ENCODE data around the gene PLXNB1. TPM values are rescaled to one million over a fixed set of nuclear protein-coding genes. Genes with fewer than 3 reads are reported as not detected.

The PLXNB1 gene
- total RNA-seq, 1 donor from 2014 or later = 35.4 TPM

- DNase-seq (ENCODE audit: extremely low read depth, low read depth, low spot score) = no peak
These were observed 11.2 kb downstream of the PLXNB1 start for GRCh38 chr3:48418651-48419050.

- DNase-seq (ENCODE audit: extremely low read depth, low read depth, low spot score) = no peak
These were observed 11.7 kb downstream of the PLXNB1 start for GRCh38 chr3:48418140-48418539.

GRCh38 chr3:48417529-48418108 lies 12.3 kb downstream of the PLXNB1 start:
- DNase-seq (ENCODE audit: extremely low read depth, low read depth, low spot score) = no peak

- DNase-seq (ENCODE audit: extremely low read depth, low read depth, low spot score) = no peak
These were observed 13.3 kb downstream of the PLXNB1 start for GRCh38 chr3:48416546-48416945.

GRCh38 chr3:48416091-48416505 lies 13.8 kb downstream of the PLXNB1 start:
- no peak for DNase-seq (ENCODE audit: extremely low read depth, low read depth, low spot score)

GRCh38 chr3:48415251-48415953 lies 14.5 kb downstream of the PLXNB1 start:
- DNase-seq (ENCODE audit: extremely low read depth, low read depth, low spot score) = no peak

GRCh38 chr3:48414376-48415250 lies 15.3 kb downstream of the PLXNB1 start:
- DNase-seq (ENCODE audit: extremely low read depth, low read depth, low spot score) = no peak

GRCh38 chr3:48413611-48414010 lies 16.3 kb downstream of the PLXNB1 start:
- DNase-seq (ENCODE audit: extremely low read depth, low read depth, low spot score) = no peak

GRCh38 chr3:48413086-48413485 lies 16.8 kb downstream of the PLXNB1 start:
- DNase-seq (ENCODE audit: extremely low read depth, low read depth, low spot score) = no peak

- no peak for DNase-seq (ENCODE audit: extremely low read depth, low read depth, low spot score)
These were observed 17.4 kb downstream of the PLXNB1 start for GRCh38 chr3:48412375-48413001.

- DNase-seq (ENCODE audit: extremely low read depth, low read depth, low spot score) = no peak
These were observed 18.1 kb downstream of the PLXNB1 start for GRCh38 chr3:48411606-48412374.

- DNase-seq (ENCODE audit: extremely low read depth, low read depth, low spot score) = no peak
These were observed 18.8 kb downstream of the PLXNB1 start for GRCh38 chr3:48411041-48411588.

GRCh38 chr3:48410205-48411040 lies 19.5 kb downstream of the PLXNB1 start:
- DNase-seq (ENCODE audit: extremely low read depth, low read depth, low spot score) = no peak

GRCh38 chr3:48409291-48410201 lies 20.3 kb downstream of the PLXNB1 start:
- DNase-seq (ENCODE audit: extremely low read depth, low read depth, low spot score) = no peak

- DNase-seq (ENCODE audit: extremely low read depth, low read depth, low spot score) = no peak
These were observed 21.0 kb downstream of the PLXNB1 start for GRCh38 chr3:48408823-48409281.

GRCh38 chr3:48407542-48408099 lies 22.3 kb downstream of the PLXNB1 start:
- no peak for DNase-seq (ENCODE audit: extremely low read depth, low read depth, low spot score)
